GM21515 (cell line): ENCODE measurements around the gene KIAA1217.

Source experiments
- ATAC-seq: cut with Tn5 transposase; IDR thresholded peaks from one replicate; pipeline ENCODE4 v1.9.1; 2021; ENCODE audit not compliant: unreplicated experiment

Gene KIAA1217

DNA sequence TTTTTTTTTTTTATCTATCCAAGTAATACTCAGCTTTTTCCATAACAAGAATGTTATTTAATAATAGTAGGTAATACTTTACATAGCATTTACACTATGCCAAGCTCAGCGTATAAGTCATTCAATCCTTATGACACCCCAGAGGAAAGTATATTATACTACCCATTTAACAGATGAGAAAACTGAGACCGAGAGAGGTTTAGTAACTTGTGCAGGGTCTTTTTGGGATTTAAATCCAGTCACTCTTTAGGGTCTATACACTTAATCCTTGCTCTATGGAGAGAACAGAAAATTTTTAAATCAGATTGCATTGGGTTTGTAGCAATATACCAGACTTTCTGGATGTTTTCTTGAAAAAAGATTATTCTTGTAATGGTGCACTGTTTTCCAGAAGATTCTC, 322.5 kb downstream of the KIAA1217 start:
- ATAC-seq, result no peak

- no peak for ATAC-seq
Measured at GRCh38 chr10:24533981-24534380, 325.0 kb downstream of the KIAA1217 start.

- no peak for ATAC-seq
Measured at GRCh38 chr10:24536636-24537035, 327.7 kb downstream of the KIAA1217 start.

GRCh38 chr10:24541239-24541753, 332.4 kb downstream of the KIAA1217 start:
- ATAC-seq, result no peak

DNA sequence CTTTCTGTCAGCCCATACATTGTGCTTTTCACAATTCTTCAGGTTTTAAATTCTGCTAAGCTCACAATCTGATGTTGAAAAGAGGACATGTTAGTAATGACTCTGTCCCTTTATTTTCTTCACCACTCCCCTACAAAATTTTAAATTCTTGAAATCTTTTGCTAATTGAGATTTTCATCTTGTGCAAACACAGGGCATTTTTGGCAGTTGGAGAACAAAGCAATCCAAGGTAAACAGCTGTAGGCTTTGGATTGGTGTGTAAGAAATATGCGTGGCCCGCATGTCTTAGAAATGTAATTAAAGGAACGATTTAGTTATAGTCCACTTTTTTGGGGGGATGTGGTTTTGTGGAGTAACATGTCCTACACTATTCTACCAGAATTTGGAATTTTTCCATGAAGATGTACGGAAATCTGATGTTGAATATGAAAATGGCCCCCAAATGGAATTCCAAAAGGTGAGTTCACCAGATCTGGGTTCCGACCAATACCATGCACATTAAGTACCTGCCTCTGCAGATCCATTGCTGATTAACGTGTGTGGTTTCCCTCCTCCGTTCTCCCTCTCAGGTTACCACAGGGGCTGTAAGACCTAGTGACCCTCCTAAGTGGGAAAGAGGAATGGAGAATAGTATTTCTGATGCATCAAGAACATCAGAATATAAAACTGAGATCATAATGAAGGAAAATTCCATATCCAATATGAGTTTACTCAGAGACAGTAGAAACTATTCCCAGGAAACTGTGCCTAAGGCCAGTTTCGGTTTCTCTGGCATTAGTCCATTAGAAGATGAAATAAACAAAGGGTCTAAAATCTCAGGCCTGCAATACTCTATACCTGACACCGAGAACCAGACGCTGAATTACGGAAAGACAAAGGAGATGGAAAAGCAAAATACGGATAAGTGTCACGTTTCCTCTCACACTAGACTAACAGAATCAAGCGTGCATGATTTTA, 333.7 kb downstream of the KIAA1217 start:
- ATAC-seq, result no peak

DNA sequence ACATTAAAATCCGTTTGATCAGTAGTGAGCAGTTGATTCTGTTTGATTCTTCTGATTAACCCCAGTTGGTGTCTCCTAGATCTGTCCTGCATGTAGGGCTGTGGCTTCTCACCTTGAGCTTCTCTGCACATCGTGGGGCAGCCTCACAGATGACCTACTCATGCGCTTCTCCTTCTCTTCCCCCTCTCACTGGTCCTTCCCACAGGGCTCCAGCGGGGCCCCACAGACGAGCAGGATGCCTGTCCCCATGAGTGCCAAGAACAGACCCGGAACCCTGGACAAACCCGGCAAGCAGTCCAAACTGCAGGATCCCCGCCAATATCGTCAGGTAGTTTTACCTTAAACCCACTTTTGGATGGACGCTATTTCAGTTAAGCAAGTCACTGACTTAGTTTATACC, 335.8 kb downstream of the KIAA1217 start:
- ATAC-seq, result no peak

GRCh38 chr10:24545585-24545984, 336.6 kb downstream of the KIAA1217 start:
- no peak for ATAC-seq

DNA sequence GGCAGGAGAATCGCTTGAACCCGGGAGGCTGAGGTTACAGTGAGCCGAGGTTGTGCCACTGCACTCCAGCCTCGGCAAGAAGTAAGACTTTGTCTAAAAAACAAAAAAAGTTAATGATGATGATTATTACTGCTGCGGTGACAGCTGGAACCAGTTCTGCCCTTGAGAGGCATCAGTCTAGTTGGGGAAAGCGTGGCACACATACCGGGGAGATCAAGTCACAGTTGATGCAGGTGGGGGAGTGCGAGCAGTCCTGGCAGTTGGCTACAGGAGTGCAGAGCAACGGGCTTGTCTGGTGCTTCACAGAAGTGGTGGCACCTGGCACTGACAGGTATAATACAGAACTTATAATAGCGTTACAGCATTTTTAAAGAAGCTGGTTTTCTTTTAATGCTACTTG, 341.7 kb downstream of the KIAA1217 start:
- no peak for ATAC-seq

DNA sequence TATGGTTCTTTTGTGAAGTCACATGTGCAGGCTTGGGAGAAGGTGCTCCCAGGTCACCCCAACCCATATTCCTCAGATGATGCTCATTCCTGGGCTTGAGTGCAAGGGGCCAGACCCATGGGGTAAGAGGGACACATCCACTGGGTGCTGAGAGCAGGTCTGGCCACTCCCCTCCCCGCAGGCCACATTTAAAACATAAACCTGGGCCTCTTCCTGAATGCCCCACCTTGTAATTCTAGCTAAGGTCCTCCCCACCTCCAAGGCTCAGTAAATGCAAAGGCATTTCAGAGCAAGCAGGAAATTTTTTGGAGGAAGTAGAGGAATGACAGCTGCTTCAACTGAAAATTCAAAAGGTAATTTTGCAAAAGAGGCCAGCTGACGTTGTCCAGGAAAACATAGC, 342.2 kb downstream of the KIAA1217 start:
- no peak for ATAC-seq

- ATAC-seq, result peak; percentile 68
Measured at GRCh38 chr10:24552346-24553016, 343.5 kb downstream of the KIAA1217 start.

GRCh38 chr10:24553051-24553612, 344.2 kb downstream of the KIAA1217 start:
- no peak for ATAC-seq

GRCh38 chr10:24554036-24554435, 345.1 kb downstream of the KIAA1217 start:
- ATAC-seq, result no peak

DNA sequence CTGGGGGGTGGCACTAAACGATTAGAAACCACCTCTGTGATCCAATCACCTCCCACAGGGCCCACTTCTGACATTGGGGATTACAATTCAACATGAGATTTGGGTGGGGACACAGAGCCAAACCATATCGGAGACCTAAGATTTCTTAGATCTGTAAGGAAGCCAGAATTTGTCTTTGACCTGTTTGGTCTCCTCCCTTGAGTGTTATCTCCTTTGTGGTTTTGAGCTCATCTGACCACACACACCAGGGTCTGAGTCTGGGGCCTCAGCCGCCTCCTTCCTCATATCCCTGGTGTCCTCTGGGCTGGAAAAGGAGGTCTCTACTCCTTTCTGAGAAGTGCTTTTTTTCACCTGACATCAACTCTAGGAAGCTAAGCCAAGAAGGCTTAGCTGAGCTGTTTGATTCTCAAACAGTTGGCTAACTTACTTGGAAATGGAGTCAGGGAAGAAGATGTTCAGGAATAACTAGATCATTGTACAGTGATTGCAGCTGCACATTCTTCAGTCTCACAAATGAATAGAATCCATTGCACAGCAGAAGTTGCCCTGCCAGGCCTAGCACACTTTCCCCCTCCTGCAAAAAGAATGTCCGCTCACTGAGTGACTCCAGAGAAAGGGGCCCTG, 347.3 kb downstream of the KIAA1217 start:
- ATAC-seq, result no peak

- no peak for ATAC-seq
Measured at GRCh38 chr10:24556750-24557742, 348.1 kb downstream of the KIAA1217 start.

- ATAC-seq, result no peak
Measured at GRCh38 chr10:24561453-24561852, 352.5 kb downstream of the KIAA1217 start.

GRCh38 chr10:24568042-24568441, 359.1 kb downstream of the KIAA1217 start:
- ATAC-seq, result no peak

DNA sequence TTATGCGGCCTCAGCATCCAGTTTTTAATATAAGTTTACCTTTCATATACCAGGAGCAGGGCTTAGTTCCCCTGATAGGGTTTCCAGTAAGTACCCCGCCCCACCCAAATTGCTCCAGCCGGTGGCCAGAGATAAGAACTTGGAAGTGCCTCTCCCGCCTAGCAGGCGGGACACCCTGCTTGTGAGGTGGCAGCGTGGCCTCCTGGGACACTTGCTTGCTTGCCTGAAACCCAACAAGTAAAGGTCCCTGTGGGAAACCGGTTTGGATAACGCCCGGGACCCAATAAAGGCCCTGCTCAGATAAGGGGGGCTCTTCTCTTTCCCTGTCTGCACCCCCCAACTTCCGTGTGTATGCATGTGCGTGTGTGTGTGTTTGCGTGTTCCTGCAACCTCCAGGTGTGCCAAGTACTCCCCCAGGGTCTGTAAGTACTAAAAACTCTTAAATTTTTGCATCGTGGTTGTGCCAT, 360.4 kb downstream of the KIAA1217 start:
- ATAC-seq, result no peak

DNA sequence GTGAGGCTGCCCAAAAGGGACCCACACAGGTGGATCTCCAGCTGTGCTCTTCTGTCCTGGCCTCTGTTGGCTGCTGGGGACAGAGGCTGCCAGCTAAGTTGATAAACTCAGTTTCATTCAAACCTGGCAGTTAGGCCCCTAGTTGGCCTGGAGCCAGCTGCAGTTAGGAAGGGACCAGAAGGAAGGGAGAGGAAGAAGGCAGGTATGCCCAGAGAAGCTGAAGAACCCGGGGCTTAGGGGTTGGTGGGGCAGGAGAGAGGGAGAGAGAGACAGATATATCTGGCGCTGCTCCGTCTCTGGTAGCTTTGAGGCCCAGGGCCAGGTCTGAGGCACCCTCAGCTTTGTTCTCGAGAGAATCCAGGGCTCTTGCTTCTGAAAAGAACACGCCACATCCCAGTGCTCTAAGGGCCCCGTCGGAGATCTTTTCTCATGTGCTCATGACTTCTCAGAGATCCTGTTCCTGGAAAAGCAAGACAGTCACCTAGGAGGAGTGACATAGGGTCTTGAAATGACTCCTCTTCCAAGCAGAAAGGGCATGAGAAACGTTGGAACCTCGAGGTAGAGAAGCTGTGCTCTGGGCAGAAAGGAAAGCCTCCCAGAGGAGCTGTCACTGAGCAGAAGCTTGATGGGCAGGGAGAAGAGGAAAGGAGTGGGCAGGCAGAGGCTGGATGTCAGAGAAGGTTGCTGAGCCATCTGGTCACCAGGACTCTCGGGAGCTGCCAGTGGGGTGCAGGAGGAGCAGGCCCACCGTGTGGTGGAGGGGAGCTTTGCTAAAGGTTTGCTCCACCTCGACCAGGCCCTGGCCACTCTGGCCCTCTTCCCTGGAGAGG, 361.1 kb downstream of the KIAA1217 start:
- no peak for ATAC-seq
